ENCODE measurements around the gene UFD1. TPM values are rescaled to one million over a fixed set of nuclear protein-coding genes. Genes with fewer than 3 reads are reported as not detected.

The UFD1 gene
- total RNA-seq, 1 experiment from 2014 or later: 57.9 TPM

GRCh38 chr22:19496324-19496630 lies 17.3 kb upstream of the UFD1 start (continued):
- TF ChIP-seq ZNF416 (CRISPR knock-in tag; IDR thresholded peaks at IDR 0.05) (no peak), ZNF423 (CRISPR knock-in tag; IDR thresholded peaks at IDR 0.05) (no peak), ZNF263 (CRISPR knock-in tag; IDR thresholded peaks at IDR 0.05; ENCODE audit: low read depth) (no peak), CREM (CRISPR knock-in tag; IDR thresholded peaks at IDR 0.05) (no peak)

DNA sequence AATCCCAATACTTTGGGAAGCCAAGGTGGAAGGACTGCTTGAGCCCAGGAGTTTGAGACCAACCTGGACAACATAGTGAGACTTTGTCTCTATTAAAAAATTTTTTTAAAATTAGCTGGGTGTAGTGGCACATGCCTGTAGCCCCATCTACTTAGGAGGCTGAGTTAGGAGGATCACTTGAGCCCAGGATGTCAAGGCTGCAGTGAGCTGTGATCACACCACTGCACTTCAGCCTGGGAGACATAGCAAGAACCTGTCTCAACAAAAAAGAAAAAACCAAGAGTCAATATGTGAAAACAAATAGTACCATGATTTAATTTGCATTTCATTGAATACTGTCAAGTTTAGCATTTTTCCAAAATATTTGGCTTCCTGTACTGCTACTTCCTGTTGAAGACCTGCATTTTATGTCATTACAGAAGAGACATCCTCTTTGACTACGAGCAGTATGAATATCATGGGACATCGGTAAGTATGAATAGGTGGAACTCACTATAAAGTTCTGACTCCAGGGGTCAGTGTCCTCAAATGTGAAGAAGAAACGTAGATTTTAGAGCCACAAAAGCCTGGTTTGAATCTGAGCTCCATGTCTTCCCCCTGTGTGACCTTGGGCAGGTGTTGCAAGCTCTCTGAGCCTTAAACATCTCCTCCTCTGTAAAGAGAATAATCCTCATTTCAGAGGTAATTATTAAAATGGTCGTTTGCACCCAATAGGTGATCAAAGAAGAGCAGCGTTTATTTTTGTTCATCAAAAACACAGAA lies 16.8 kb upstream of the UFD1 start:
- ChIA-PET CTCF (interaction anchor here (0.6 to 3.4 kb wide), 10 partner anchors 26 to 235 kb away, joined by 3 to 39 read pairs (median 4); no protein-coding TSS in a partner anchor), POLR2A (no interaction called here)
- no peaks in the 10 kb centered on the region for H3K4me1 Mint-ChIP-seq
- DNase-seq (ENCODE audit: low spot score) (no peak), ATAC-seq (no peak)
- peaks cover 35% of the 10 kb centered on the region for H3K36me3 Mint-ChIP-seq
- H3K27ac Mint-ChIP-seq: no peak overlapping the region
- H3K27me3 Mint-ChIP-seq (ENCODE audit: low read depth): no peaks in the 10 kb centered on the region
- no peaks in the 10 kb centered on the region for H3K9me3 Mint-ChIP-seq
- TF ChIP-seq, protein P1, sequence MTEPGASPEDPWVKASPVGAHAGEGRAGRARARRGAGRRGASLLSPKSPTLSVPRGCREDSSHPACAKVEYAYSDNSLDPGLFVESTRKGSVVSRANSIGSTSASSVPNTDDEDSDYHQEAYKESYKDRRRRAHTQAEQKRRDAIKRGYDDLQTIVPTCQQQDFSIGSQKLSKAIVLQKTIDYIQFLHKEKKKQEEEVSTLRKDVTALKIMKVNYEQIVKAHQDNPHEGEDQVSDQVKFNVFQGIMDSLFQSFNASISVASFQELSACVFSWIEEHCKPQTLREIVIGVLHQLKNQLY (CRISPR knock-in tag; IDR thresholded peaks at IDR 0.05): no peak
- TF ChIP-seq CREB1 (CRISPR knock-in tag; IDR thresholded peaks at IDR 0.05) (no peak), ZNF121 (CRISPR knock-in tag; IDR thresholded peaks at IDR 0.05) (no peak), ETV6 (CRISPR knock-in tag; IDR thresholded peaks at IDR 0.05) (no peak), ZNF396 (CRISPR knock-in tag; IDR thresholded peaks at IDR 0.05; ENCODE audit: borderline replicate concordance) (no peak), FOXP4 (CRISPR knock-in tag; IDR thresholded peaks at IDR 0.05) (no peak), MYBL2 (CRISPR knock-in tag; IDR thresholded peaks at IDR 0.05) (no peak), ZNF263 (CRISPR knock-in tag; IDR thresholded peaks at IDR 0.05; ENCODE audit: low read depth) (no peak), ZNF232 (CRISPR knock-in tag; IDR thresholded peaks at IDR 0.05) (no peak), NFATC4 (CRISPR knock-in tag; IDR thresholded peaks at IDR 0.05) (no peak), ERG (CRISPR knock-in tag; IDR thresholded peaks at IDR 0.05) (no peak), TP53 (CRISPR knock-in tag; IDR thresholded peaks at IDR 0.05) (no peak), CDX4 (CRISPR knock-in tag; IDR thresholded peaks at IDR 0.05; ENCODE audit: borderline replicate concordance) (no peak), JAZF1 (CRISPR knock-in tag; IDR thresholded peaks at IDR 0.05) (no peak), ZNF317 (CRISPR knock-in tag; IDR thresholded peaks at IDR 0.05; ENCODE audit: borderline replicate concordance, low read depth) (no peak), PRDM15 (CRISPR knock-in tag; IDR thresholded peaks at IDR 0.05) (no peak)
- TF ChIP-seq, protein P2, sequence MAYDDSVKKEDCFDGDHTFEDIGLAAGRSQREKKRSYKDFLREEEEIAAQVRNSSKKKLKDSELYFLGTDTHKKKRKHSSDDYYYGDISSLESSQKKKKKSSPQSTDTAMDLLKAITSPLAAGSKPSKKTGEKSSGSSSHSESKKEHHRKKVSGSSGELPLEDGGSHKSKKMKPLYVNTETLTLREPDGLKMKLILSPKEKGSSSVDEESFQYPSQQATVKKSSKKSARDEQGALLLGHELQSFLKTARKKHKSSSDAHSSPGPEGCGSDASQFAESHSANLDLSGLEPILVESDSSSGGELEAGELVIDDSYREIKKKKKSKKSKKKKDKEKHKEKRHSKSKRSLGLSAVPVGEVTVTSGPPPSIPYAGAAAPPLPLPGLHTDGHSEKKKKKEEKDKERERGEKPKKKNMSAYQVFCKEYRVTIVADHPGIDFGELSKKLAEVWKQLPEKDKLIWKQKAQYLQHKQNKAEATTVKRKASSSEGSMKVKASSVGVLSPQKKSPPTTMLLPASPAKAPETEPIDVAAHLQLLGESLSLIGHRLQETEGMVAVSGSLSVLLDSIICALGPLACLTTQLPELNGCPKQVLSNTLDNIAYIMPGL (CRISPR knock-in tag; IDR thresholded peaks at IDR 0.05): no peak
- TF ChIP-seq, protein P3, sequence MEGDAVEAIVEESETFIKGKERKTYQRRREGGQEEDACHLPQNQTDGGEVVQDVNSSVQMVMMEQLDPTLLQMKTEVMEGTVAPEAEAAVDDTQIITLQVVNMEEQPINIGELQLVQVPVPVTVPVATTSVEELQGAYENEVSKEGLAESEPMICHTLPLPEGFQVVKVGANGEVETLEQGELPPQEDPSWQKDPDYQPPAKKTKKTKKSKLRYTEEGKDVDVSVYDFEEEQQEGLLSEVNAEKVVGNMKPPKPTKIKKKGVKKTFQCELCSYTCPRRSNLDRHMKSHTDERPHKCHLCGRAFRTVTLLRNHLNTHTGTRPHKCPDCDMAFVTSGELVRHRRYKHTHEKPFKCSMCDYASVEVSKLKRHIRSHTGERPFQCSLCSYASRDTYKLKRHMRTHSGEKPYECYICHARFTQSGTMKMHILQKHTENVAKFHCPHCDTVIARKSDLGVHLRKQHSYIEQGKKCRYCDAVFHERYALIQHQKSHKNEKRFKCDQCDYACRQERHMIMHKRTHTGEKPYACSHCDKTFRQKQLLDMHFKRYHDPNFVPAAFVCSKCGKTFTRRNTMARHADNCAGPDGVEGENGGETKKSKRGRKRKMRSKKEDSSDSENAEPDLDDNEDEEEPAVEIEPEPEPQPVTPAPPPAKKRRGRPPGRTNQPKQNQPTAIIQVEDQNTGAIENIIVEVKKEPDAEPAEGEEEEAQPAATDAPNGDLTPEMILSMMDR (IDR thresholded peaks at IDR 0.05): no peak
- no peak overlapping the region for H3K4me3 Mint-ChIP-seq
